ENCODE measurements around the gene LIPC. TPM values are rescaled to one million over a fixed set of nuclear protein-coding genes. Genes with fewer than 3 reads are reported as not detected.

The LIPC gene
- total RNA-seq, 1 donor from 2014 or later: 0.65 TPM

DNA sequence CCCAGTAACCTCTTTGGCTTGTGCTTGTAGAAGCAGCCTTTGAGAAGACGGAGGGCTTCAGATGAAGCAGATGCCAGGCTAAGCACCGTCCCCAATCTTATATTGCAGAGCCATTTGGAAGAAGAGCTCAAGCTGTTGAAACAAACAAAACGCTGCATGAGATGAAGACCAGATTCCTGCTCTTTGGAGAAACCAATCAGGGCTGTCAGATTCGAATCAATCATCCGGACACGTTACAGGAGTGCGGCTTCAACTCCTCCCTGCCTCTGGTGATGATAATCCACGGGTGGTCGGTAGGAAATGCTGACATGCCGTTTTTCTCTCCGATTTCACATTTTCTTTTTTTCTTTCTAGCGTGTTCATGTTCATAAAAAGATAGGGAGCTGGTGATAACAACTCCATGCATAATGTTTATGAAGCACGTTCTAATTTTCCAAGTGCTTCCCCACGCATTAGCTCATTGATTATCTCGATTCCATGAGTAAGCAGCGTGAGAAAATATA is 106.5 kb downstream of the LIPC start:
- DNase-seq: no peak
- no peak for ATAC-seq (ENCODE audit: poor library complexity)
- intact Hi-C loops (cut with DNase I): no loop called here

DNA sequence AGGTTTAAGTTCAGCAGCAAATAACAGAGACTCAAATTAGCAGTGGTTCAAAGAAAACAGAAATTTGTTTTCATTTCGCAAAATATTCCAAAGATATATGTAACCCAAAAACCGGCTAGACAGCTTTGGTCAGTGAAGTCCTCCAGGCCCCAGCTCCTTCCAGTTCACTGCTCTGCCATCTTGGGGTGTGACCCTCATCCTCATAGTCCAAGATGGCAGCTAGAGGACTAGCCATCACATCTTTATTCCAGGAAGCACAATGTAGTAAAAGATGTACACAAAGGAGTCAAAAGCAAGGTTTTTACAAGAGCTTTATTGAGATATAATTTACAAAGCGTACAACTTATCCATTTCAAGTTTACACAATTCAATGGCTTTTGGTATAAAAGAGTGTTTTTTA is 107.1 kb downstream of the LIPC start:
- ATAC-seq (ENCODE audit: poor library complexity): no peak
- DNase-seq: no peak
- intact Hi-C loops (cut with DNase I): no loop called here

GRCh38 chr15:58539548-58539947 is 107.8 kb downstream of the LIPC start:
- no peak for DNase-seq
- ATAC-seq (ENCODE audit: poor library complexity): no peak
- intact Hi-C loops (cut with DNase I): no loop called here

DNA sequence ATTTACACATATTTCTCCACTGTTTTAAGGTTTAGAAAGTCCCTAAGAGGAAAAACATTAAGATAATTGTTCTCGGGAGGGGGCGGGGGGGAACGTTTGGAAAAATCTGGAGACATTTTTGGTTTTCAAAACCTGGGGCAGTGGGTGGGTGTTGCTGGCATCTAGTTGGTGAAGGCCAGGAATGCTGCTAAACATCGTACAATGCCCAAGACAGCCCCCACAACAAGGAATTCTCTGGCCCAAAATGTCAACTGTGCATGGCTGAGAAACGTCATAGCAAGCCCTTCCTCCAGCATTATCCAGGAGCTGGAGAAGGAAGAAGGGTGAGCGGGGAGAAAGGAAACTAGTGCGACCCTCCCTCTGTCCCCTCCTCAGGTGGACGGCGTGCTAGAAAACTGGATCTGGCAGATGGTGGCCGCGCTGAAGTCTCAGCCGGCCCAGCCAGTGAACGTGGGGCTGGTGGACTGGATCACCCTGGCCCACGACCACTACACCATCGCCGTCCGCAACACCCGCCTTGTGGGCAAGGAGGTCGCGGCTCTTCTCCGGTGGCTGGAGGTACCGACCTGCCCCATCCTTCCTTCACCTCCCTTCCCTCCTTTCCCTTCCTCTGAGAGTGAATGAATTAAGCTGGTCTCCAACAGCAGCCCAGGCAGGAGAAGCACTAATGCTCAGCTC is 109.8 kb downstream of the LIPC start:
- intact Hi-C loops (cut with DNase I): no loop called here
- no peak for DNase-seq

GRCh38 chr15:58543664-58544335 is 112.0 kb downstream of the LIPC start:
- ATAC-seq (ENCODE audit: poor library complexity) (no peak), DNase-seq (no peak)
- intact Hi-C loops (cut with DNase I): no loop called here

More for the DNA sequence above, 109.8 kb downstream of the LIPC start:
- ATAC-seq (ENCODE audit: poor library complexity): no peak

GRCh38 chr15:58544756-58545155 is 113.0 kb downstream of the LIPC start:
- ATAC-seq (ENCODE audit: poor library complexity) (no peak), DNase-seq (no peak)
- intact Hi-C loops (cut with DNase I): no loop called here

- no peak for ATAC-seq (ENCODE audit: poor library complexity)
- intact Hi-C loops (cut with DNase I): no loop called here
Measured at GRCh38 chr15:58545307-58546065, 113.7 kb downstream of the LIPC start.

GRCh38 chr15:58546066-58546591 is 114.3 kb downstream of the LIPC start:
- intact Hi-C loops (cut with DNase I): no loop called here
- DNase-seq (no peak), ATAC-seq (ENCODE audit: poor library complexity) (no peak)

More at GRCh38 chr15:58545307-58546065, 113.7 kb downstream of the LIPC start:
- DNase-seq: no peak

DNA sequence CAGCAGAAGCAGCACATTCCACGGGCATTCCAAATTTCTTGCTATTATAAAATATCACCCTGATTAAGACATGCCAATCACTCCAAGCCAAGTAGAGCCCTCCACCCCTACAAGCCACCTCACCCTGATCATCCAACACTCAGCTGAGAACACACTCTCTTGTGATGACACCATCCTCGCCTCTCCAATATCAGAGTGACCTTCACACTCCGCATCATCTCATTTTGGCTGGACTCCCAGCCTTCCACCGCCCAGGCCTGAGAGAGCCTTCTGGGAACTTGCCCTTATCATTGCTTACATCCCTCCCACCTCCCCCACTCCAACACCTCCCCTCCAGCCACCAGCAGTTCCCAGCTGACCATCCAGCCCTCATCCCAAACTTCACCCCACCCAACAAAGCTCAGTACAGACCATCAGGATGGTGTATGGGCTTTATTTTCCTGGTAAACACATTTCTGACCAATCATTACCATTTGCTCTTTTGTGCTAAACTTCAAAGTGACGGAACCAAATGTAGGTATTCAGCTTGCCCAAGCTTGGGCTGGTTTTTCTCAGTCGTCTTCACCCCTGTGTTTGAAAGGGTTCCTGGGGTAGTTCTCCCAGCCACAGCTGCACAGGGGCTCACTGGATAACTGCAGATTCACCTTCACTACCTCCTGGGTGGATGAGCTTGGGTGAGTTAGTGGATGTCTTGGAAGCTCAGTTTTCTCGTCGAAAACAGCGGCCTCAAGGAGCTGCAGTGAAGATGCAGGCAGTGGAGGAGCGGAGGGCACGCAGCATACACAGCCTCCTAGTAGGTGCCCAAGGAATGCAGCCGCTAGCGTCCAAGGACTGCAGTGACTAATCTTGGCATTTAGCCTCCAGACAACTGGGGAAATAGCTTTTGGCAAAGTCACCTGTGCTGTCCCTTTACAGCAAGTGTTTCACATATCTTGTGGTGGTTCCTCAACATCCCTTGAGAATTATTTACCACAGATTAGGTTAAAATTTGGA is 115.1 kb downstream of the LIPC start:
- peak; percentile 87 for ATAC-seq (ENCODE audit: poor library complexity)
- peak; percentile 75 for DNase-seq
- intact Hi-C loops (cut with DNase I): no loop called here

GRCh38 chr15:58547628-58548307 is 116.0 kb downstream of the LIPC start:
- ATAC-seq (ENCODE audit: poor library complexity) (no peak), DNase-seq (no peak)
- intact Hi-C loops (cut with DNase I): no loop called here

- intact Hi-C loops (cut with DNase I): no loop called here
Measured at GRCh38 chr15:58548308-58549012, 116.7 kb downstream of the LIPC start.

GRCh38 chr15:58549013-58549784 is 117.4 kb downstream of the LIPC start:
- DNase-seq (no peak), ATAC-seq (ENCODE audit: poor library complexity) (no peak)
- intact Hi-C loops (cut with DNase I): no loop called here

More at GRCh38 chr15:58548308-58549012, 116.7 kb downstream of the LIPC start:
- ATAC-seq (ENCODE audit: poor library complexity): peak; percentile 38
- no peak for DNase-seq

GRCh38 chr15:58549785-58550074 is 117.9 kb downstream of the LIPC start:
- ATAC-seq (ENCODE audit: poor library complexity) (peak; percentile 10), DNase-seq (no peak)
- intact Hi-C loops (cut with DNase I): no loop called here

DNA sequence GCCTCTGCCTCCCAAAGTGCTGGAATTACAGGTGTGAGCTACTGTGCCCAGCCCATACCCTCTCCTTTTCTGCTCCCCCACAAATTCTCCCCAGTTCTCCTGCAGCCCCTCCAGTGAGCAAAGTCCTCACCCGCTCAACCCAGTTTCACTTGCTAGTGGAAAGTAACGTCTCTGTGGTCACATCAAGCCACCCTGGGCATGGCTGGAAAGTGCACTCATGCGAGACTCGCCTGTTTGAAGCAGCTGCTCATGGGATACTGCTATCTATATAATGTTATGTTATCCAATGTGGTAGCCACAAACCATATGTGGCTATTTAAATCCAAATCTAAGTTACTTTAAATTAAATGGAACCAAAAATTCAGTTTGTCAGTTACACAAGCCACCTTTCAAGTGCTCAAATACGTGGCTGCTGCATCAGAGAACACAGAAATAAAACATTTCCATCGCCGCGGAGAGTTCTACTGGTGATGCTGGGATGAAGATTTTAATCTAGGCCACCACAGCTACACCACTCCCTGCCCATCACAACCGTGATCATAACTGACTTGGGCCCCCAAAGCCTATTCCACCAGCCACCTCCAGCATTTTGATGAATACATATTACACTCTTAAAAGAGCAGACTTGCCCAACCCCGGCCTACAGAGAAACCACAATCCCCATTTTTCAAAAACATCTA is 119.4 kb downstream of the LIPC start:
- DNase-seq: no peak
- ATAC-seq (ENCODE audit: poor library complexity): no peak
- intact Hi-C loops (cut with DNase I): no loop called here

DNA sequence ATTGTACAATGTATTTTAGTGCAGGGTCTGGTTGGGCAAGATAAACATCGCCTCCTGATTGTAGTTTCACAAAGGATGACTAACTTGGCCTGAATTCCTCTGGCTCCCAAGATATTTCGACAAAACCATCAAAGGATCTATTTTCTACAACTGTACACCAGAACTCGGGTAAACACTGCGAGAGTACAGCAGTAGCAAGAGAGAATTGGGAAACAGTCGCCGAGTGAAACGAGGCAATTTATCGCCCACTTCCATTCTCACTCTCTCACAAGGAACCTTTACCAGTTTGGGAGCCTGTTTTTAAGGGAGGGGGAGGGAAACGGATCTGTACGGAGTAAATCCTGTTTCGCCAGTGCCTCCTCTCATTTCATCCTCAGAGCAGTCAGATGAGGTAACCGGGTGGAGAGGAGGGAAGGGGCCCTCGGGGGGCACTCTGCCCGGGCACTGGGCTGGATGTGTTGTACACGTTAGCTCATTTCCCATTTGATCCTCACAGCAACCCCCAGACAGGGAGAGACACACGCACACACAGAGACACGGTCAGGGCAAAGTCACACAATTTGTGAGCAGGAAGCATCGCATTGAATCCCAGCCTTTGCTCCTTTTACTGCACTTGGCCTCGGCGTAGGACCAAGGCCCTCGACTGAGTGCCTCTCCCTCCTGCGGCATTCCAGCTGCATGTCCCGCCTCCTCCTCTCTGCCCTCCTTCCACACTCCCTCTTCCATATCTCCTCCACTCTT is 120.1 kb downstream of the LIPC start:
- DNase-seq (no peak), ATAC-seq (ENCODE audit: poor library complexity) (peak; percentile 9)
- intact Hi-C loops (cut with DNase I): no loop called here
